Upper lobe of left lung (tissue), 4 donors: Measurements from ENCODE around the gene WWC1.

Source experiments
- POLR2AphosphoS5 ChIP-seq, 2 donors: sonication (generic); formaldehyde crosslinking; IDR thresholded peaks; one replicate each; pipeline ENCODE4 v1.5.1; 2017; ENCODE audit warnings: antibody characterized with exemption in 2 of 2
- TF ChIP-seq, protein P1 (sequence below), 6 experiments: fragments of 450-650 bp in 4 of 6; fragments of 200-600 bp in 2 of 6; sonication (generic) in 2 of 6; IDR thresholded peaks; one replicate each; pipeline ENCODE4 v1.5.1; 2016 to 2019; ENCODE audit warnings: antibody characterized with exemption in 6 of 6

DNA sequence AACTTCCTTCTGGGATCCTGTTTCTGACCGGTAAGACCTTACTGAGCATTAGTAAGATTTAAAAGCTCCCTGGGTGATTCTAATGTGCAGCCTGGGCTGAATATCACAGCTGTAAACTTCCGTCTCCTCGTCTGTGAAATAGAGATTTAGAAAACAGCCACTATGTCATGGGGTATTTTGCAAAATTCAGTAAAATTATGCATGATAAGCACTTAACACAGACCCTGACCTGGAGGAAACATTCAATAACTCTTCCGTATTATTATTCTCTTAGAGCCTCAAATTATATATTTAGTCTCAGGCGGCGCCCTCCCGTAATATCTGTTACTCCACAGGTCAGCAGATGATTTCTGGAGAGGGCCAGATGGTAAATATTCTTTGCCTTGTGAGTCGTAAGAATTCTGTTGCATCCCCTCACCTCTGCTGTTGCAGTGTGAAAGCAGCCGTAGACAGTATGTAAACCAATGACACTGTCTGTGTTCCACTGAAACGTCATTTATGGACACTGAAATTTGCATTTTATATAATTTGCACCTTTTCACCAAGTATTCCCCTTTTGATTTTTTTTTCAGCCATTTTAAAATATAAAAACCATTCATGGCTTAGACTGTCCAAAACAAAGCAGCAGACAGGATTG, 155.7 kb downstream of the WWC1 start:
- TF ChIP-seq, protein P1, sequence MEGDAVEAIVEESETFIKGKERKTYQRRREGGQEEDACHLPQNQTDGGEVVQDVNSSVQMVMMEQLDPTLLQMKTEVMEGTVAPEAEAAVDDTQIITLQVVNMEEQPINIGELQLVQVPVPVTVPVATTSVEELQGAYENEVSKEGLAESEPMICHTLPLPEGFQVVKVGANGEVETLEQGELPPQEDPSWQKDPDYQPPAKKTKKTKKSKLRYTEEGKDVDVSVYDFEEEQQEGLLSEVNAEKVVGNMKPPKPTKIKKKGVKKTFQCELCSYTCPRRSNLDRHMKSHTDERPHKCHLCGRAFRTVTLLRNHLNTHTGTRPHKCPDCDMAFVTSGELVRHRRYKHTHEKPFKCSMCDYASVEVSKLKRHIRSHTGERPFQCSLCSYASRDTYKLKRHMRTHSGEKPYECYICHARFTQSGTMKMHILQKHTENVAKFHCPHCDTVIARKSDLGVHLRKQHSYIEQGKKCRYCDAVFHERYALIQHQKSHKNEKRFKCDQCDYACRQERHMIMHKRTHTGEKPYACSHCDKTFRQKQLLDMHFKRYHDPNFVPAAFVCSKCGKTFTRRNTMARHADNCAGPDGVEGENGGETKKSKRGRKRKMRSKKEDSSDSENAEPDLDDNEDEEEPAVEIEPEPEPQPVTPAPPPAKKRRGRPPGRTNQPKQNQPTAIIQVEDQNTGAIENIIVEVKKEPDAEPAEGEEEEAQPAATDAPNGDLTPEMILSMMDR (IDR thresholded peaks at IDR 0.05) = no peak
- no peak for TF ChIP-seq POLR2AphosphoS5 (IDR thresholded peaks at IDR 0.05)
